HFF-Myc (cell line): Measurements from ENCODE around the gene FBXO8.

Source experiments
- DNase-seq: peaks from one replicate; pipeline ENCODE4 v3.0.0-alpha.2; 2011; ENCODE audit warnings: low read depth; ENCODE audit errors: extremely low read depth
- H3K4me3 ChIP-seq: replicated peaks from 2 replicates; pipeline ENCODE4 v1.5.1; 2011; ENCODE audit warnings: low read depth, mild to moderate bottlenecking, control low read depth, low read length
- TF ChIP-seq, protein P1 (sequence below): IDR thresholded peaks from 2 replicates; pipeline ENCODE4 v1.5.1; 2012; ENCODE audit warnings: mild to moderate bottlenecking, low read depth, low read length, control low read depth; ENCODE audit errors: missing control alignments

The FBXO8 gene

GRCh38 chr4:174284487-174284886 is 1.0 kb upstream of the FBXO8 start:
- TF ChIP-seq, protein P1, sequence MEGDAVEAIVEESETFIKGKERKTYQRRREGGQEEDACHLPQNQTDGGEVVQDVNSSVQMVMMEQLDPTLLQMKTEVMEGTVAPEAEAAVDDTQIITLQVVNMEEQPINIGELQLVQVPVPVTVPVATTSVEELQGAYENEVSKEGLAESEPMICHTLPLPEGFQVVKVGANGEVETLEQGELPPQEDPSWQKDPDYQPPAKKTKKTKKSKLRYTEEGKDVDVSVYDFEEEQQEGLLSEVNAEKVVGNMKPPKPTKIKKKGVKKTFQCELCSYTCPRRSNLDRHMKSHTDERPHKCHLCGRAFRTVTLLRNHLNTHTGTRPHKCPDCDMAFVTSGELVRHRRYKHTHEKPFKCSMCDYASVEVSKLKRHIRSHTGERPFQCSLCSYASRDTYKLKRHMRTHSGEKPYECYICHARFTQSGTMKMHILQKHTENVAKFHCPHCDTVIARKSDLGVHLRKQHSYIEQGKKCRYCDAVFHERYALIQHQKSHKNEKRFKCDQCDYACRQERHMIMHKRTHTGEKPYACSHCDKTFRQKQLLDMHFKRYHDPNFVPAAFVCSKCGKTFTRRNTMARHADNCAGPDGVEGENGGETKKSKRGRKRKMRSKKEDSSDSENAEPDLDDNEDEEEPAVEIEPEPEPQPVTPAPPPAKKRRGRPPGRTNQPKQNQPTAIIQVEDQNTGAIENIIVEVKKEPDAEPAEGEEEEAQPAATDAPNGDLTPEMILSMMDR: no peak
- no peak for DNase-seq
- peak overlapping the region; percentile 60 for H3K4me3 ChIP-seq

DNA sequence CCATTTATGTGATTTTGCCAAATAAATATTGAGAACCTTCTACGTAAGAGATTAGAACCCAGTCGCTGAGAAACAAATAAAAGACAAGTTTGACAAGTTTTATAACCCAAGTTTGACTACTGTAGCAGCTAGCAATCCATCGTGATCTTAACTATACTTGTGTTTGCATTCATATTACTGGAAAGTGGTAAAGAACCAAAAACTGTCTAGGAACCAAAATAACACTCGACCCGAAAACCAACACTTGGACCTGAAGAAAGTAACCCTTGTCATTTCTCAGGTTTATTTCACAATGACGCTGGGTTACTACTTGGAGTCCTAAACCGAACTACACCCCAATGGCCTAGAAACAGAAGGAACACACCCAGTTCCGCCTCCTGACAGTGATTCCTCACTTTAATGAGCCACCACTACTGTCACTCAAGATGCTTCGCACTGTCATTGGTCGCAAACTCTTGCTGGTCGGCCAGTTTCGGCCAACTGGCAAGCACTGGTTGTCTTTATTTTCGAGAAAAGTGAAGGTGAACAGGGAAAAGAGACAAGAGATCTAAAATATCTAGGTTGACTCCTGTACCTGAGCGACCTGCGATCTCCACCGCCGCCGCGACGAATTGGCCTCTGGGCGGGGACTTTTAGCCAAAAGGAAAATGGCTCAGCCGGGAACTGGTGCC is 496 bp downstream of the FBXO8 start:
- peak; percentile 81 for DNase-seq
- H3K4me3 ChIP-seq: peak overlapping the region; percentile 60
- TF ChIP-seq, protein P1: no peak

DNA sequence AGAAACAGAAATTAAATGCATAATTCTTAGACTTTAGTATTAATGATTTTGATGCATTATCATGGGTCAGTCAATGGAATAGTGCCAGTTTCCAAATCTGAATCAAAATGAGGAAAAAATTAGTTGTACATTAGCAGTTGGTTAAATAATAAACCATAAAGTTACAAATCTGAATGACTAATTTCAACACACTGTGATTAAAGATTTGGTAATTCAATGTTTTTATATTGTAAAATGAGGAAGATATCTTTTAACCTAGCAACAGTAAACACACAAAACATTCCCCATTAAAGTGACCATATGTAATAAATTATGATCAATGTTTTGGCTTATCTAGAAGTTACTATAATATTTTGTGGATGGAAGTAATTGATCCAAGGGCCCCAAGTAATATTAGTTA is 1.6 kb downstream of the FBXO8 start:
- H3K4me3 ChIP-seq: peak overlapping the region; percentile 60; the same call in 1 of the 2 replicates
- DNase-seq: no peak
- TF ChIP-seq, protein P1: no peak

- no peak for DNase-seq
- no peak overlapping the region for H3K4me3 ChIP-seq
- TF ChIP-seq, protein P1: no peak
Measured at GRCh38 chr4:174281182-174281737, 2.2 kb downstream of the FBXO8 start.

DNA sequence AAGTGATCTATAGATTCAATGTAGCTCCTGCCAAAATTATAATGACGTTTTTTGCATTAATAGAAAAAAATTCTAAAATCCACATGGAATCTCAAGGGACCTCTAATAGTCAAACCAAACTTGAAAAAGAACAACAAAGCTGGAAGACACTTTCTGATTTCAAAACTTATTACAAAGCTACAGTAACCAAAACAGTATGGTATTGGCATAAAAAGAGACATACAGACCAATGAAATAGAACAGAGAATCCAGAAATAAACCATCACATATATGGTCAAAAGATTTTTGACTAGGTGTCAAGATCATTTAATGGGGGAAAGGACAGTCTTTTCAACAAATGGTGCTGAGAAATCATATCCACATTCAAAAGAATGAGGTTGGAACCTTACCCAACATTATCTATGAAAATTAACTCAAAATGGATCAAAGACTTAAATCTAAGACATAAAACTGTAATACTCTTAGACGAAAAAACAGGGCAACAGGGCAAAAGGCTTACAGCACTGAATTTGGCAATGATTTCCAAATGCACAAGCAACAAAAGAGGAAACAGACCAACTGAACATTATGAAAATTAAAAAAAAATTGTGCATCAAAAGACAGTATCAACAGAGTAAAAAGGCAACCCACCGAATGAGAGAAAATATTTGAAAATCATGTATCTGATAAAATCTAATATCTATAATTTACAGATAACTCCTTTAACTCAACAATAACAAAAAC is 3.9 kb downstream of the FBXO8 start:
- DNase-seq: no peak
- TF ChIP-seq, protein P1: no peak
- no peak overlapping the region for H3K4me3 ChIP-seq

DNA sequence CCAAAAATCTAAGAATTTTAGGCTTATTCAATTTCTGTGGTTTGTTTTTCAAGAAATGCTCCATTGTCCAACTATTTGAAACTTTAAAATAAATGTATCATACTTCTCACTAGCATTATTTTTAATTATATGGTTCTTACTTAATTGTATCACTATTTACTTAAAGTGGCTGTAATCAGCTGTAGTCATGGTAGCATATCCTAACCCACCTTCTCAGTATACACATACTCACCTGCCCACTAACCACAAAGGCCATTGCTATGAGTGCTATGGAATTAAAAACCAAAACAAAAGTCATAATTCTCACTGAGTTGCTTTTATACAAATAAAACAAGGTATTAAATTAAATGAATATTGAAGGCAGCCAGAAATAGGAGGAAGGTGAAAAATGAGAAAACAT is 5.0 kb downstream of the FBXO8 start:
- H3K4me3 ChIP-seq: no peak overlapping the region
- DNase-seq: no peak
- TF ChIP-seq, protein P1: no peak
